ENCODE data around the gene CDH4. TPM values are rescaled to one million over a fixed set of nuclear protein-coding genes. Genes with fewer than 3 reads are reported as not detected.

The CDH4 gene
- total and polyA plus RNA-seq, 9 of the 15 experiments (the other 6 are each of a cell fraction or from before 2014, with no cell fraction given): 0.04 TPM; not detected in 8

- H3K4me2 ChIP-seq (ENCODE audit: insufficient read depth, low read length): no peak overlapping the region
- no peaks in the 10 kb centered on the region for H3K79me2 ChIP-seq (ENCODE audit: control insufficient read depth, insufficient read depth, low read length)
- in situ Hi-C loops (cut with MboI) (no loop called here), intact Hi-C loops (cut with micrococcal nuclease) (no loop called here)
- ChIA-PET CTCF (ENCODE audit: low intra/inter-chr PET ratio) (no interaction called here), POLR2A (no interaction called here)
- no peak overlapping the region for H3K27ac ChIP-seq (ENCODE audit: extremely low read depth, low read depth, low read length)
- H3K9ac ChIP-seq (ENCODE audit: insufficient read depth in 1 of 2, low read depth in 2 of 2, low read length in 2 of 2): no peak overlapping the region
- BruUV-seq (replicated peaks): no TSS peak
- peak; percentile 31 for TF ChIP-seq MEIS2 (IDR thresholded peaks at IDR 0.05; ENCODE audit: partially characterized antibody)
- no peak for TF ChIP-seq ZNF79 (CRISPR knock-in tag; IDR thresholded peaks at IDR 0.05; ENCODE audit: low read depth)
- TF ChIP-seq ZNF740 (CRISPR knock-in tag; IDR thresholded peaks at IDR 0.05): no peak
- 0 out of 4 replicates have a peak, but pooled peaks of 1 of the 2 experiments have one; percentile 16 for TF ChIP-seq ZNF740 (tag; IDR thresholded peaks at IDR 0.05)
- WGBS (ENCODE audit: insufficient coverage, low coverage, missing lambda C conversion rate): 0% methylated on average over 2 of the region's 5 CpGs
- H3K36me3 ChIP-seq (ENCODE audit: control insufficient read depth, insufficient read depth, low read length): no peaks in the 10 kb centered on the region
- H3K4me1 ChIP-seq (replicated peaks in 1 of 2; ENCODE audit: control insufficient read depth in 2 of 2, insufficient read depth in 2 of 2, low read length in 2 of 2): no peaks in the 10 kb centered on the region
- no peaks in the 10 kb centered on the region; the same call in 1 of the 2 replicates for H4K20me1 ChIP-seq (replicated peaks; ENCODE audit: control insufficient read depth, insufficient read depth, low read length)
- H3K9me1 ChIP-seq (ENCODE audit: control insufficient read depth, insufficient read depth, low read length): no peaks in the 10 kb centered on the region
- H3K27me3 ChIP-seq (ENCODE audit: control insufficient read depth in 2 of 2, insufficient read depth in 2 of 2, low read length in 2 of 2): peaks cover 44 to 79% of the 10 kb centered on the region in 2 experiments
- no peak overlapping the region for H2AFZ ChIP-seq (ENCODE audit: low read depth, low read length)
- ATAC-seq: no peak
- DNase-seq (ENCODE audit: extremely low read depth in 1 of 4, low spot score in 3 of 4): no peak
- no peaks in the 10 kb centered on the region for H3K9me3 ChIP-seq (replicated peaks; ENCODE audit: control insufficient read depth, insufficient read depth, low read depth, low read length)
- no peak for FAIRE-seq
- no peak overlapping the region for H3K4me3 ChIP-seq
Measured at GRCh38 chr20:61514018-61514365, 261.9 kb downstream of the CDH4 start.

GRCh38 chr20:61514396-61514795 is 262.3 kb downstream of the CDH4 start:
- 2% methylated on average over 6 of the region's 6 CpGs for WGBS (ENCODE audit: insufficient coverage, low coverage, missing lambda C conversion rate)
- no peak for ATAC-seq
- no peak for TF ChIP-seq XRCC3 (IDR thresholded peaks at IDR 0.05)
- no peak for TF ChIP-seq ATF6 (CRISPR knock-in tag; IDR thresholded peaks at IDR 0.05)
- TF ChIP-seq PCBP2 (IDR thresholded peaks at IDR 0.05; ENCODE audit: low read depth, low read length, poor library complexity, severe bottlenecking): no peak
- TF ChIP-seq SNIP1 (IDR thresholded peaks at IDR 0.05; ENCODE audit: low read depth): no peak
- no peak for TF ChIP-seq ATF4 (CRISPR knock-in tag; IDR thresholded peaks at IDR 0.05)
- TF ChIP-seq ETS2 (tag; IDR thresholded peaks at IDR 0.05; ENCODE audit: borderline replicate concordance, poor library complexity, severe bottlenecking): no peak
- no peak for TF ChIP-seq ZKSCAN8 (CRISPR knock-in tag; IDR thresholded peaks at IDR 0.05)
- TF ChIP-seq ZNF507 (tag; conservative IDR thresholded peaks at IDR 0.05): no peak

More at GRCh38 chr20:61514396-61514795, 262.3 kb downstream of the CDH4 start:
- no peak for FAIRE-seq
- POLR2A ChIA-PET: interaction anchor here (2.9 kb wide), 1 partner anchor 11 kb away, joined by 15 read pairs; no protein-coding TSS in a partner anchor
- no peaks in the 10 kb centered on the region for H3K4me1 ChIP-seq (replicated peaks in 1 of 2; ENCODE audit: control insufficient read depth in 2 of 2, insufficient read depth in 2 of 2, low read length in 2 of 2)
- intact Hi-C loops (cut with micrococcal nuclease) (no loop called here), in situ Hi-C loops (cut with MboI) (no loop called here)
- peaks cover 42 to 78% of the 10 kb centered on the region in 2 experiments for H3K27me3 ChIP-seq (ENCODE audit: control insufficient read depth in 2 of 2, insufficient read depth in 2 of 2, low read length in 2 of 2)
- no peaks in the 10 kb centered on the region for H3K36me3 ChIP-seq (ENCODE audit: control insufficient read depth, insufficient read depth, low read length)
- no peak overlapping the region for H3K4me3 ChIP-seq
- H3K9me3 ChIP-seq (replicated peaks; ENCODE audit: control insufficient read depth, insufficient read depth, low read depth, low read length): no peaks in the 10 kb centered on the region
- H3K9ac ChIP-seq (ENCODE audit: insufficient read depth in 1 of 2, low read depth in 2 of 2, low read length in 2 of 2): no peak overlapping the region
- CTCF ChIA-PET (ENCODE audit: low intra/inter-chr PET ratio): no interaction called here
- H3K27ac ChIP-seq (ENCODE audit: extremely low read depth, low read depth, low read length): no peak overlapping the region
- no peak overlapping the region for H3K4me2 ChIP-seq (ENCODE audit: insufficient read depth, low read length)
- no peak overlapping the region for H2AFZ ChIP-seq (ENCODE audit: low read depth, low read length)
- no TSS peak for BruUV-seq (replicated peaks)
- no peaks in the 10 kb centered on the region for H3K9me1 ChIP-seq (ENCODE audit: control insufficient read depth, insufficient read depth, low read length)
- H4K20me1 ChIP-seq (replicated peaks; ENCODE audit: control insufficient read depth, insufficient read depth, low read length): no peaks in the 10 kb centered on the region; the same call in 1 of the 2 replicates
- DNase-seq (ENCODE audit: extremely low read depth in 1 of 4, low spot score in 3 of 4): no peak
- H3K79me2 ChIP-seq (ENCODE audit: control insufficient read depth, insufficient read depth, low read length): no peaks in the 10 kb centered on the region
